AG04449 (cell line): ENCODE measurements around the gene SLC37A1.

ENCODE experiments used
- CTCF ChIA-PET: fragments of 350-600 bp; formaldehyde crosslinking; extraction: SDS; loops from one replicate; lab custom pipeline; 2021; ENCODE audit warnings: antibody characterized with exemption; lab: Yijun Ruan, JAX
- POLR2A ChIA-PET: fragments of 400-600, 350-600 bp; formaldehyde crosslinking; extraction: SDS; loops from one replicate; lab custom pipeline; 2020; ENCODE audit warnings: antibody characterized with exemption, inconsistent platforms; lab: Yijun Ruan, JAX
- DNase-seq: peaks from one replicate; pipeline ENCODE4 v3.0.0-alpha.2; 2010; ENCODE audit warnings: low read depth, low spot score
- H3K4me3 ChIP-seq: 2 replicates; pipeline ENCODE4 v1.5.1; 2011; ENCODE audit warnings: low read depth, mild to moderate bottlenecking, control low read depth, low read length
- CTCF ChIP-seq: IDR thresholded peaks from one replicate; pipeline ENCODE4 v1.5.1; 2011; ENCODE audit warnings: mild to moderate bottlenecking, moderate library complexity, low read length, control low read depth, inconsistent platforms; ENCODE audit not compliant: insufficient read depth; ENCODE audit errors: missing control alignments

Gene SLC37A1

GRCh38 chr21:42486072-42486471 is 27.6 kb upstream of the SLC37A1 start:
- POLR2A ChIA-PET = no interaction called here
- no peak overlapping the region for H3K4me3 ChIP-seq
- no peak for TF ChIP-seq CTCF
- no peak for DNase-seq
- CTCF ChIA-PET = interaction anchor here (0.9 kb wide), 1 partner anchor 264 kb away, joined by 3 read pairs; no protein-coding TSS in a partner anchor

- DNase-seq = no peak
- ChIA-PET CTCF (no interaction called here), POLR2A (no interaction called here)
- H3K4me3 ChIP-seq = no peak overlapping the region
- TF ChIP-seq CTCF = no peak
Measured at GRCh38 chr21:42486531-42486930, 27.1 kb upstream of the SLC37A1 start.

- no peak for DNase-seq
- CTCF ChIA-PET = no interaction called here
- H3K4me3 ChIP-seq = no peak overlapping the region
- no peak for TF ChIP-seq CTCF
- POLR2A ChIA-PET = no interaction called here
Measured at GRCh38 chr21:42489006-42489563, 24.6 kb upstream of the SLC37A1 start.

- ChIA-PET POLR2A (no interaction called here), CTCF (no interaction called here)
- TF ChIP-seq CTCF = no peak
- DNase-seq = no peak
- H3K4me3 ChIP-seq = no peak overlapping the region
Measured at GRCh38 chr21:42489991-42490390, 23.7 kb upstream of the SLC37A1 start.

GRCh38 chr21:42490720-42491119 is 22.9 kb upstream of the SLC37A1 start:
- ChIA-PET CTCF (no interaction called here), POLR2A (no interaction called here)
- H3K4me3 ChIP-seq = no peak overlapping the region
- TF ChIP-seq CTCF = no peak
- no peak for DNase-seq

- ChIA-PET CTCF (no interaction called here), POLR2A (no interaction called here)
- no peak overlapping the region for H3K4me3 ChIP-seq
- no peak for DNase-seq
- TF ChIP-seq CTCF = no peak
Measured at GRCh38 chr21:42491328-42491727, 22.3 kb upstream of the SLC37A1 start.
